Measurements from ENCODE around the gene ZNF791.

- TF ChIP-seq CTCF (conservative IDR thresholded peaks at IDR 0.05; ENCODE audit: low read depth, low read length): no peak
- no peak for TF ChIP-seq EZH2 (IDR thresholded peaks at IDR 0.05; ENCODE audit: borderline replicate concordance, low read depth, low read length, poor library complexity, severe bottlenecking)
These were observed 35.8 kb downstream of the ZNF791 start for GRCh38 chr19:12646551-12646950.

Measured in A673 (cell line).